Adrenal gland (tissue), 12 donors: ENCODE data around the gene ZNF836. TPM values are rescaled to one million over a fixed set of nuclear protein-coding genes. Genes with fewer than 3 reads are reported as not detected.

ENCODE experiments used
- DNase-seq, 7 donors: peaks; one replicate each; pipeline ENCODE4 v3.0.0-alpha.2; 2019 to 2020
- H3K27ac ChIP-seq, 5 donors: fragments of 200-600 bp; sonication (generic) in 4 of 5; 1 replicate in 3 of 5; 2 replicates in 2 of 5; pipeline versions ENCODE4 v1.5.1 to v1.8.0; 2016 to 2020; ENCODE audit warnings: mild to moderate bottlenecking in 1 of 5
- H3K27me3 ChIP-seq: fragments of 200-600 bp; 2 replicates; pipeline ENCODE4 v1.8.0; 2021
- H3K36me3 ChIP-seq, 2 donors: fragments of 200-600 bp; replicated peaks in 1 of 2; 1 replicate in 1 of 2; 2 replicates in 1 of 2; pipeline versions ENCODE4 v1.5.1 to v1.8.0; 2018 to 2022
- H3K4me1 ChIP-seq, 2 donors: fragments of 200-600 bp; replicated peaks in 1 of 2; 1 replicate in 1 of 2; 2 replicates in 1 of 2; pipeline versions ENCODE4 v1.5.1 to v1.8.0; 2018 to 2021
- H3K4me3 ChIP-seq, 4 donors: fragments of 200-600 bp; sonication (generic) in 3 of 4; one replicate each; pipeline ENCODE4 v1.5.1; 2016 to 2018
- H3K9me3 ChIP-seq, 3 donors: fragments of 200-600 bp; sonication (generic) in 1 of 3; replicated peaks in 1 of 3; 1 replicate in 2 of 3; 2 replicates in 1 of 3; pipeline versions ENCODE4 v1.5.1 to v1.8.0; 2016 to 2021
- POLR2A ChIP-seq, 2 donors: fragments of 450-650 bp; IDR thresholded peaks; one replicate each; pipeline ENCODE4 v1.6.1; 2017; ENCODE audit warnings: antibody characterized with exemption in 2 of 2, mild to moderate bottlenecking in 2 of 2, moderate library complexity in 1 of 2
- WGBS, 4 donors: extraction: QIAGEN DNeasy Blood & Tissue Kit in 2 of 4; methylation state at CpG; one replicate each; pipeline versions ENCODE4 v1.1.5 to v1.1.7; 2013 to 2017; 5-methylcytosine and 5-hydroxymethylcytosine counted together
- intact Hi-C, 2 donors: fragments of 100-400 bp; cut with DNase I; formaldehyde crosslinking; loops; one replicate each; pipeline versions ENCODE4 v1.14.1 to v1.15.0; 2022 to 2023
- polyA plus RNA-seq, 3 donors: library from polyadenylated mRNA; stranded (reverse); fragments of 200-250 nt in 2 of 3; fragments of 350-450 nt in 1 of 3; fragmentation: Illumina TruSeq in 1 of 3; extraction: RNeasy Lipid Tissue Mini Kit (QIAGEN cat#74804) in 1 of 3; gene quantifications; one replicate each; pipeline ENCODE4 v1.2.3, GENCODE V29; 2013 to 2014
- total RNA-seq, 9 donors: library from RNA; depleted of rRNA in 4 of 9; stranded (reverse); fragments of >200 nt in 4 of 9; fragments of 120-200 nt in 1 of 9; fragmentation: NEBNext Ultra II Directional in 1 of 9; extraction: Animal tissue kit (Norgen Biotek cat#: 25700) in 1 of 9; gene quantifications; one replicate each; pipeline versions ENCODE4 v1.1.0 to v1.2.4, GENCODE V29; 2013 to 2023
- TF ChIP-seq, protein P1 (sequence below), 6 experiments: fragments of 450-650 bp in 4 of 6; fragments of 200-600 bp in 2 of 6; sonication (generic) in 1 of 6; IDR thresholded peaks; 1 replicate in 5 of 6; 2 replicates in 1 of 6; pipeline versions ENCODE4 v1.5.1 to v1.8.0; 2016 to 2021; ENCODE audit warnings: antibody characterized with exemption in 6 of 6, mild to moderate bottlenecking in 2 of 6, moderate library complexity in 1 of 6
- donor health status: healthy with polysubstance abuse.
- donor health status: Bipolar disorder and iron deficiency.
- donor health status: DM: yes; HTN: yes; CAD: no.
- donor health status: DM: no; HTN: no; CAD: no.
- donor health status: DM: no; HTN: no; CAD: no.
- donor health status: DM: yes; HTN: yes; CAD: no.

The ZNF836 gene
- total and polyA plus RNA-seq, 12 donors, result 7.4 to 180 (median 29.2) TPM

DNA sequence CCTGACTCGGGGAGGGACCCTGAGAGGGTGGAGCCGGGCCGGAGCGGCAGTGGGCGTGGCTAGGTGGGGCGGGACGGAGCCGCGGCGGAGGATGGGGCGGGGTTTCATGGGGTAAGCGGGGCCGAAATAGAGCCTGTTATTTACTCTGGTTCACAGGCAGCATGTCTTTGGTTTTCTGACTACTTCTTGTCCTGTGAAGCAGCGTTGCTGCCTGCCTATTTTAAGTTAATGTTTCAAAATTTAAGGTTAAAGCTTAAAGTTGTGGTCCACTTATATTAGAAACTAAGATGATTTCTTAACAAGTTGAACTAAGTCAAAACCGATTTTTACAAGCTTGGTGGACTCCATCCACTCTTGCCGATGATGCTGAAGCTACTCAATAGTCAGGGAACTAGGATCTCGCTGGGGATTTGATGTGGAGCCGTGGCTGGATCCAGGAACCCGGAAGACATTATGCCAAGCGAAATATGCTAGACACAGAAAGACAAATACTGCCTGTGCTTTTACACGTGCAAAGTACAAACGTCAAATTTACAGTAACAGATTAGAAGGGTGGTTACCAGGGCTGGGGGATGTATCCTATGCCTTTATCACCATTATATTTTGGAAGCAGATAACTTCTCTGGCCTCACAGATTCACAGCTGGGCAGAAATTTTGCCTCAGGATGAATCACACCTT is 31.2 kb downstream of the ZNF836 start:
- no peaks in the 10 kb centered on the region for H3K27me3 ChIP-seq
- WGBS, 4 donors, result 11 to 15% (median 13%) methylated on average over 22 of the region's 22 CpGs

DNA sequence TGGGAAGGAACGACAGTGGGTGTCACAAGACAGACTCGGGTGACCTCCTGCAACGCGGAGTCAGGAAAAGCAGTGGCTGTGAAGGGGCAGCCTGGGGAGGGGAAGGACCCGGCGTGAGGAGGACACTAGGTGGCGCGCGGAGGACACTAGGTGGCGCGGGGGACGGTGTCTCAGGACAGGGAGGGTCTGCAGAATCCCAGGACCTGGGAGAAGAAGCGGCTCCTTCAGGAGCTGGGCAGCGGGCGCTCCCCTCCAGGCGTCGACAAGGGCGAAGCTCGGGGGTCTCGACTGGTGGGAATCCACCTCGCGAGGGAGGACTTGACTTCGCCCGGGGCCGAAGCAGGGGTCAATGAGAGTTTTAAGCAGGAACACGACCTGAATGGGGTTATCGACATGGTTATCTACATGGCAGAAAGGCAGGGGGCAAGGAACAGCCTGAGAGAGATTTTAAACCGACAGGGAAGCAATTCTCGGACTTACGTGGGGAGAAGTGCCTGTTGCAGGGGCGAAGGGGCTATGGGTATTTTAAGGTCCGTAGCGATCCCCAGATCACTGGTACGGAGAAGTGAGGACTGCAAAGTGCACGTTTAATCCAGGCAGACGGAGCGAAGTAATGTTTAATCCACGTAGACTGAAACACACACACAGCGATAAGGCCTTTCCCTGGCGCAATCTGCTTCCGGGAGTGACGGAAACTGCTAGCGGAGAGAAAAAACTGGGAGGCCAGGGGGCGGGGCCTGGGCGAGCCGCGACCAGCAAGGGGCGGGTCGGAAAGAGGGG is 32.0 kb downstream of the ZNF836 start, which contains the start of gene ZNF616:
TSS of gene ZNF616 (minus strand) at position 687 of the 780 bp plus-strand sequence. CDS start 9,426 bp downstream, outside the sequence.
- TF ChIP-seq, protein P1, sequence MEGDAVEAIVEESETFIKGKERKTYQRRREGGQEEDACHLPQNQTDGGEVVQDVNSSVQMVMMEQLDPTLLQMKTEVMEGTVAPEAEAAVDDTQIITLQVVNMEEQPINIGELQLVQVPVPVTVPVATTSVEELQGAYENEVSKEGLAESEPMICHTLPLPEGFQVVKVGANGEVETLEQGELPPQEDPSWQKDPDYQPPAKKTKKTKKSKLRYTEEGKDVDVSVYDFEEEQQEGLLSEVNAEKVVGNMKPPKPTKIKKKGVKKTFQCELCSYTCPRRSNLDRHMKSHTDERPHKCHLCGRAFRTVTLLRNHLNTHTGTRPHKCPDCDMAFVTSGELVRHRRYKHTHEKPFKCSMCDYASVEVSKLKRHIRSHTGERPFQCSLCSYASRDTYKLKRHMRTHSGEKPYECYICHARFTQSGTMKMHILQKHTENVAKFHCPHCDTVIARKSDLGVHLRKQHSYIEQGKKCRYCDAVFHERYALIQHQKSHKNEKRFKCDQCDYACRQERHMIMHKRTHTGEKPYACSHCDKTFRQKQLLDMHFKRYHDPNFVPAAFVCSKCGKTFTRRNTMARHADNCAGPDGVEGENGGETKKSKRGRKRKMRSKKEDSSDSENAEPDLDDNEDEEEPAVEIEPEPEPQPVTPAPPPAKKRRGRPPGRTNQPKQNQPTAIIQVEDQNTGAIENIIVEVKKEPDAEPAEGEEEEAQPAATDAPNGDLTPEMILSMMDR (IDR thresholded peaks at IDR 0.05), result peak; percentile 65 to 94 (median 88)
- peak; percentile 55 to 84 for TF ChIP-seq POLR2A (IDR thresholded peaks at IDR 0.05)
- Histone ChIP-seq H3K36me3 (no peaks in the 10 kb centered on the region), H3K4me1 (peaks cover 0 to 21% of the 10 kb centered on the region in 2 donors), H3K27me3 (no peaks in the 10 kb centered on the region), H3K9me3 (no peaks in the 10 kb centered on the region), H3K27ac (peak within 1 kb of the TSS; percentile 61 to 99 (median 97)), H3K4me3 (peak within 1 kb of the TSS in 3 of 4 donors; percentile 78 to 96 (median 84))
- peak; percentile 98 to 99 (median 98) for DNase-seq
- 0% methylated on average over 45 to 49 of the region's 49 CpGs for WGBS, 4 donors
- intact Hi-C loops, result loop anchor here (2.0 to 5.0 kb wide), 3 partner anchors 48 to 99 kb away; no protein-coding TSS in a partner anchor

More for the DNA sequence above, 31.2 kb downstream of the ZNF836 start:
- intact Hi-C loops, result no loop called here
- Histone ChIP-seq H3K9me3 (no peaks in the 10 kb centered on the region), H3K4me3 (peak overlapping the region in 2 of 4 donors; percentile 78 to 84), H3K36me3 (no peaks in the 10 kb centered on the region), H3K4me1 (peaks cover 0 to 21% of the 10 kb centered on the region in 2 donors), H3K27ac (peak overlapping the region in 4 of 5 donors; percentile 35 to 99 (median 96))
- no peak for DNase-seq
- no peak for TF ChIP-seq POLR2A (IDR thresholded peaks at IDR 0.05)
- TF ChIP-seq, protein P1 (IDR thresholded peaks at IDR 0.05), result no peak

DNA sequence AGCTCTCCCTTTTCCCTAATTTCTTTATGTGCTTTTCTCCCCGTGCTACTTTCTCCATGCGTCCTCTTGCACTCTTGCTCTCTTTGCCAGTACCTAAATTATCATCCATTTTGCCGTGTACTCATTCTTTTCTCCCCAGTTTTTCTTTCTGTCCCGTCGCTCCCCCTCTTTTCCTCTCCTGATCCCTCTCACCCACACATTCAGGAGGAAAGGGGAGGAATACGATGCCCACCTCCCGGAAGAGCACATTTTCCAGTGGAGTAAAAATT is 32.5 kb downstream of the ZNF836 start:
- H3K36me3 ChIP-seq, result no peaks in the 10 kb centered on the region
- no peaks in the 10 kb centered on the region for H3K27me3 ChIP-seq
- intact Hi-C loops, result loop anchor here (2.0 to 5.0 kb wide), 3 partner anchors 48 to 100 kb away; no protein-coding TSS in a partner anchor
- TF ChIP-seq, protein P1 (IDR thresholded peaks at IDR 0.05), result no peak
- peak in 1 of 2 donors; percentile 2 for TF ChIP-seq POLR2A (IDR thresholded peaks at IDR 0.05)
- WGBS, 4 donors, result 0 to 1% (median 0%) methylated on average over 7 of the region's 7 CpGs
- H3K27ac ChIP-seq, result peak overlapping the region; percentile 61 to 99 (median 97)
- H3K9me3 ChIP-seq, result no peaks in the 10 kb centered on the region
- DNase-seq, result no peak
- peak overlapping the region in 3 of 4 donors; percentile 78 to 96 (median 84) for H3K4me3 ChIP-seq
- peaks cover 0 to 21% of the 10 kb centered on the region in 2 donors for H3K4me1 ChIP-seq
